Measurements from ENCODE around the gene CYP26B1. TPM values are rescaled to one million over a fixed set of nuclear protein-coding genes. Genes with fewer than 3 reads are reported as not detected.

The CYP26B1 gene
- total and polyA plus RNA-seq, 2 donors (not counting 3 experiments of a cell fraction or from before 2014, with no cell fraction given), result 0.30 to 1.1 TPM

DNA sequence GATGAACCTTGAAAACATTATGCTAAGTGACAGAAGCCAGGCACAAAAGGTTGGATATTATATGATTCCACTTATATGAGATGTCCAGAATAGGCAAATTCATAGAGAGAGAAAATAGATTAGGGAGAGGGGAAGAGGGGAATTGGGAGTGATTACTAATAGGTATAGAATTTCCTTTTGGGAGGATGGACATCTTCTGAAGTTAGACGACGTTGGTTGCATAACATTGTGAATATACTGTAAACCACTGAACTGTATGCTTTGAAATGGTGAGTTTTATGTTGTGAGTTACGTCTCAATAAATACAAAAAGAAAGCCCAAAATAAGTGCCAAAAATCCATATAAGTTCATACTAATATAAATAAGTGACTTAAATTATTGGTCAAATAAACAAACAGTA, 18.6 kb upstream of the CYP26B1 start:
- no peak overlapping the region for H3K4me3 ChIP-seq (replicated peaks in 1 of 3; ENCODE audit: insufficient read depth in 1 of 3, low read depth in 1 of 3, low read length in 3 of 3)
- ChIA-PET POLR2A (no interaction called here), CTCF (no interaction called here)
- H4K20me1 ChIP-seq (replicated peaks; ENCODE audit: control insufficient read depth, extremely low read depth, insufficient read depth, low read length), result no peaks in the 10 kb centered on the region
- H3K4me1 ChIP-seq (ENCODE audit: control insufficient read depth, extremely low read depth, insufficient read depth, low read length), result no peaks in the 10 kb centered on the region
- dilution Hi-C loops (cut with MboI; ENCODE audit: extremely low pct_ligation_motif_present, low sequenced_read_pairs), result no loop called here
- no peak for TF ChIP-seq JUN (IDR thresholded peaks at IDR 0.05; ENCODE audit: borderline replicate concordance, insufficient read depth, insufficient read length, low read depth)
- no peak for TF ChIP-seq MYC (IDR thresholded peaks at IDR 0.05; ENCODE audit: low read depth, low read length)
- TF ChIP-seq EZH2 (IDR thresholded peaks at IDR 0.05; ENCODE audit: borderline replicate concordance, low read depth, low read length, severe bottlenecking), result no peak
- no peaks in the 10 kb centered on the region for H3K9me1 ChIP-seq (replicated peaks; ENCODE audit: control insufficient read depth, extremely low read depth, insufficient read depth, low read length)
- H3K4me2 ChIP-seq (ENCODE audit: insufficient read depth, low read length), result no peak overlapping the region
- no peak overlapping the region for H2AFZ ChIP-seq (ENCODE audit: low read depth, low read length)
- DNase-seq (ENCODE audit: low read depth, low spot score), result no peak
- no peak overlapping the region for H3K27ac ChIP-seq (ENCODE audit: insufficient read depth, low read depth, low read length)
- H3K9ac ChIP-seq (replicated peaks; ENCODE audit: extremely low read depth, insufficient read depth, low read length), result no peak overlapping the region
- intact Hi-C loops (cut with micrococcal nuclease), result no loop called here
- no peaks in the 10 kb centered on the region for H3K36me3 ChIP-seq (ENCODE audit: control insufficient read depth in 2 of 2, extremely low read depth in 1 of 2, insufficient read depth in 2 of 2, low read length in 2 of 2)
- peaks cover 0 to 2% of the 10 kb centered on the region in 2 experiments for H3K27me3 ChIP-seq (ENCODE audit: control insufficient read depth in 2 of 2, insufficient read depth in 2 of 2, low read length in 2 of 2)
- no peaks in the 10 kb centered on the region for H3K79me2 ChIP-seq (ENCODE audit: control insufficient read depth, insufficient read depth, low read length)
- FAIRE-seq, result no peak
- H3K9me3 ChIP-seq (replicated peaks; ENCODE audit: control insufficient read depth, insufficient read depth, low read length), result no peaks in the 10 kb centered on the region
- no TSS peak for BruUV-seq (replicated peaks)

GRCh38 chr2:72165792-72166191, 18.1 kb upstream of the CYP26B1 start:
- DNase-seq (ENCODE audit: low read depth, low spot score) (no peak), FAIRE-seq (no peak)
- Histone ChIP-seq H3K4me2 (ENCODE audit: insufficient read depth, low read length) (no peak overlapping the region), H3K9ac (replicated peaks; ENCODE audit: extremely low read depth, insufficient read depth, low read length) (no peak overlapping the region), H3K27me3 (ENCODE audit: control insufficient read depth in 2 of 2, insufficient read depth in 2 of 2, low read length in 2 of 2) (peaks cover 0 to 2% of the 10 kb centered on the region in 2 experiments), H3K4me1 (ENCODE audit: control insufficient read depth, extremely low read depth, insufficient read depth, low read length) (no peaks in the 10 kb centered on the region), H3K9me1 (replicated peaks; ENCODE audit: control insufficient read depth, extremely low read depth, insufficient read depth, low read length) (no peaks in the 10 kb centered on the region), H3K9me3 (replicated peaks; ENCODE audit: control insufficient read depth, insufficient read depth, low read length) (no peaks in the 10 kb centered on the region), H3K36me3 (ENCODE audit: control insufficient read depth in 2 of 2, extremely low read depth in 1 of 2, insufficient read depth in 2 of 2, low read length in 2 of 2) (no peaks in the 10 kb centered on the region), H3K4me3 (replicated peaks in 1 of 3; ENCODE audit: insufficient read depth in 1 of 3, low read depth in 1 of 3, low read length in 3 of 3) (no peak overlapping the region), H2AFZ (ENCODE audit: low read depth, low read length) (no peak overlapping the region), H3K79me2 (ENCODE audit: control insufficient read depth, insufficient read depth, low read length) (no peaks in the 10 kb centered on the region), H4K20me1 (replicated peaks; ENCODE audit: control insufficient read depth, extremely low read depth, insufficient read depth, low read length) (no peaks in the 10 kb centered on the region), H3K27ac (ENCODE audit: insufficient read depth, low read depth, low read length) (no peak overlapping the region)
- dilution Hi-C loops (cut with MboI; ENCODE audit: extremely low pct_ligation_motif_present, low sequenced_read_pairs) (no loop called here), intact Hi-C loops (cut with micrococcal nuclease) (no loop called here)
- TF ChIP-seq CTCF (IDR thresholded peaks at IDR 0.05; ENCODE audit: extremely low read depth in 1 of 2, insufficient read depth in 1 of 2, low read depth in 1 of 2, low read length in 2 of 2) (no peak), MYC (IDR thresholded peaks at IDR 0.05; ENCODE audit: low read depth, low read length) (no peak)
- ChIA-PET POLR2A (no interaction called here), CTCF (no interaction called here)
- BruUV-seq (replicated peaks), result no TSS peak
